HepG2 (cell line): ENCODE results near the gene ADRA2A. TPM values are rescaled to one million over a fixed set of nuclear protein-coding genes. Genes with fewer than 3 reads are reported as not detected.

Experiments used
- ATAC-seq: fragments of 200-7000 bp; cut with Tn5 transposase; 3 replicates; pipeline ENCODE4 v1.9.1; 2020; ENCODE audit warnings: mild to moderate bottlenecking, moderate library complexity
- BruUV-seq: library from RNA; stranded (reverse); fragments of 400-500 nt; replicated peaks from 2 replicates; lab custom pipeline; 2021; lab: Mats Ljungman, UMichigan
- CTCF ChIA-PET: fragments of 300-600 bp; formaldehyde crosslinking; extraction: SDS; loops from one replicate; lab custom pipeline; 2021; ENCODE audit warnings: low total read pairs, inconsistent platforms, low intra/inter-chr PET ratio; lab: Yijun Ruan, JAX
- POLR2A ChIA-PET: fragments of 350-600 bp; sonication (Branson Sonifier 250); formaldehyde crosslinking; loops from one replicate; lab custom pipeline; 2020; ENCODE audit warnings: antibody characterized with exemption, inconsistent platforms; lab: Yijun Ruan, JAX
- DNase-seq: peaks from one replicate; pipeline ENCODE4 v3.0.0-alpha.2; 2015; ENCODE audit warnings: low spot score
- FAIRE-seq: peaks from 3 replicates; lab custom pipeline; 2011; peaks lifted over from hg19 to GRCh38; lab: Jason Lieb, UNC
- H2AFZ ChIP-seq: one replicate; pipeline ENCODE4 v1.6.1; 2011; ENCODE audit warnings: low read length, inconsistent platforms
- H3K27ac ChIP-seq: fragments of 300-600 bp; 3 replicates; pipeline ENCODE4 v1.8.0; 2011; ENCODE audit warnings: mixed run types, mild to moderate bottlenecking, mixed read lengths, low read length, inconsistent platforms; ENCODE audit not compliant: insufficient read depth; ENCODE audit errors: extremely low read length
- H3K27me3 ChIP-seq, 2 experiments: fragments of 200-600 bp in 1 of 2; 2 replicates in 1 of 2; 3 replicates in 1 of 2; pipeline versions ENCODE4 v1.6.0 to v1.8.0; 2011; ENCODE audit warnings: low read length in 2 of 2, mild to moderate bottlenecking in 2 of 2, moderate library complexity in 2 of 2, inconsistent platforms in 1 of 2; ENCODE audit not compliant: insufficient read depth in 2 of 2, control insufficient read depth in 1 of 2
- H3K36me3 ChIP-seq, 2 experiments: fragments of 200-600 bp in 1 of 2; replicated peaks in 1 of 2; 2 replicates in 1 of 2; 3 replicates in 1 of 2; pipeline versions ENCODE4 v1.5.1 to v1.8.0; 2011; ENCODE audit warnings: low read length in 2 of 2, inconsistent platforms in 1 of 2; ENCODE audit not compliant: insufficient read depth in 2 of 2, control insufficient read depth in 1 of 2
- H3K4me1 ChIP-seq: 2 replicates; pipeline ENCODE4 v1.5.1; 2012; ENCODE audit warnings: low read length, inconsistent platforms; ENCODE audit not compliant: insufficient read depth
- H3K4me2 ChIP-seq: 2 replicates; pipeline ENCODE4 v1.6.0; 2011; ENCODE audit warnings: low read depth, low read length, inconsistent platforms
- H3K4me3 ChIP-seq, 3 experiments: fragments of 200-600 bp in 1 of 3; sonication (generic), shearing (Covaris generic) in 1 of 3; replicated peaks in 1 of 3; 2 replicates each; pipeline ENCODE4 v1.5.1; 2011 to 2016; ENCODE audit warnings: low read length in 3 of 3, inconsistent platforms in 2 of 3, low read depth in 2 of 3, mild to moderate bottlenecking in 2 of 3, control low read depth in 1 of 3, mixed read lengths in 1 of 3; ENCODE audit not compliant: insufficient read depth in 1 of 3
- H3K79me2 ChIP-seq: one replicate; pipeline ENCODE4 v1.6.1; 2011; ENCODE audit warnings: low read length, inconsistent platforms; ENCODE audit not compliant: insufficient read depth
- H3K9ac ChIP-seq: 2 replicates; pipeline ENCODE4 v1.6.0; 2011; ENCODE audit warnings: mild to moderate bottlenecking, low read depth, low read length, inconsistent platforms; ENCODE audit not compliant: insufficient read depth
- H3K9me3 ChIP-seq: 2 replicates; pipeline ENCODE4 v1.5.1; 2012; ENCODE audit warnings: mild to moderate bottlenecking, low read length
- H4K20me1 ChIP-seq: 2 replicates; pipeline ENCODE4 v1.6.0; 2011; ENCODE audit warnings: inconsistent platforms, mild to moderate bottlenecking, low read length, moderate library complexity; ENCODE audit not compliant: insufficient read depth
- CERS6 ChIP-seq: sonication (generic); formaldehyde crosslinking; IDR thresholded peaks from 2 replicates; pipeline ENCODE4 v1.5.0; 2020; ENCODE audit warnings: missing genetic modification reagents
- HNF4A ChIP-seq: sonication (generic); formaldehyde crosslinking; IDR thresholded peaks from 2 replicates; pipeline ENCODE4 v1.4.0; 2020; ENCODE audit warnings: missing genetic modification reagents
- IKZF5 ChIP-seq: IDR thresholded peaks from 2 replicates; pipeline ENCODE4 v1.6.1; 2018; ENCODE audit warnings: missing genetic modification reagents, mild to moderate bottlenecking, missing compliant biosample characterization
- KLF15 ChIP-seq: sonication (generic); formaldehyde crosslinking; IDR thresholded peaks from 2 replicates; pipeline ENCODE4 v1.8.1; 2023; ENCODE audit warnings: borderline replicate concordance, mild to moderate bottlenecking, inconsistent platforms, missing genetic modification reagents, mixed read lengths
- WIZ ChIP-seq: sonication (generic); formaldehyde crosslinking; IDR thresholded peaks from 2 replicates; pipeline ENCODE4 v1.5.1; 2020; ENCODE audit warnings: mild to moderate bottlenecking, missing genetic modification reagents
- ZFP36L1 ChIP-seq: sonication (generic); formaldehyde crosslinking; IDR thresholded peaks from 2 replicates; pipeline ENCODE4 v1.8.0; 2022; ENCODE audit warnings: mild to moderate bottlenecking, missing genetic modification reagents, moderate library complexity
- ZNF337 ChIP-seq: sonication (generic); formaldehyde crosslinking; IDR thresholded peaks from 2 replicates; pipeline ENCODE4 v1.5.1; 2020; ENCODE audit warnings: missing genetic modification reagents, low read depth, mild to moderate bottlenecking, borderline replicate concordance
- ZNF556 ChIP-seq: sonication (generic); formaldehyde crosslinking; IDR thresholded peaks from 2 replicates; pipeline ENCODE4 v1.4.0; 2020; ENCODE audit warnings: mild to moderate bottlenecking, missing genetic modification reagents, borderline replicate concordance
- ZNF652 ChIP-seq: IDR thresholded peaks from 2 replicates; pipeline ENCODE4 v1.6.1; 2016; ENCODE audit warnings: low read depth, borderline replicate concordance
- WGBS: methylation state at CpG from one replicate; pipeline ENCODE4 v1.1.6; 2017; ENCODE audit warnings: low lambda C conversion rate; 5-methylcytosine and 5-hydroxymethylcytosine counted together
- in situ Hi-C: cut with HindIII; loops from 2 replicates; pipeline ENCODE4 v1.10.0; 2017; ENCODE audit warnings: low pct_unique_long_range_greater_than_20kb; ENCODE audit not compliant: extremely low pct_ligation_motif_present
- intact Hi-C: fragments of 100-400 bp; cut with micrococcal nuclease; formaldehyde crosslinking; loops from one replicate; pipeline ENCODE4 v1.10.0; 2022; ENCODE audit not compliant: unreplicated experiment
- polyA plus RNA-seq, 8 experiments: library from polyadenylated mRNA; depleted of rRNA in 3 of 8; stranded (reverse) in 7 of 8; unstranded in 1 of 8; fragments of >200 nt; fragmentation: Illumina TruSeq in 4 of 8; extraction: Trizol in 4 of 8; gene quantifications; 2 replicates each; pipeline versions ENCODE4 v1.2.1 to v1.2.3, GENCODE V29; 2011 to 2016; ENCODE audit warnings: low read depth in 4 of 8, missing spikeins in 1 of 8, mixed read lengths in 1 of 8; ENCODE audit not compliant: insufficient read depth in 1 of 8
- total RNA-seq, 5 experiments: library from RNA; depleted of rRNA; stranded (reverse); fragments of >200 nt; fragmentation: Illumina TruSeq; extraction: Trizol; gene quantifications; 2 replicates each; pipeline ENCODE4 v1.2.3, GENCODE V29; 2016; ENCODE audit warnings: low read depth in 1 of 5

ADRA2A gene
- total and polyA plus RNA-seq, 2 of the 13 experiments (the other 11 are each of a cell fraction or from before 2014, with no cell fraction given): 0.01 TPM; not detected in 1

GRCh38 chr10:111101796-111102195, 25.0 kb downstream of the ADRA2A start (continued):
- TF ChIP-seq CERS6 (CRISPR knock-in tag): no peak
- no peak for TF ChIP-seq ZFP36L1
- TF ChIP-seq HNF4A (CRISPR knock-in tag): no peak
- no peak for TF ChIP-seq ZNF337
- TF ChIP-seq ZNF556 (CRISPR knock-in tag): no peak
- TF ChIP-seq WIZ: no peak

GRCh38 chr10:111102359-111102837, 25.6 kb downstream of the ADRA2A start:
- H3K27me3 ChIP-seq: 0 out of 5 replicates have a peak, but pooled peaks cover 0 to 4% of the 10 kb centered on the region in 2 experiments
- H3K4me1 ChIP-seq: no peaks in the 10 kb centered on the region
- no peaks in the 10 kb centered on the region for H3K36me3 ChIP-seq
- no peaks in the 10 kb centered on the region for H4K20me1 ChIP-seq
- no peaks in the 10 kb centered on the region for H3K79me2 ChIP-seq
- H3K9ac ChIP-seq: no peak overlapping the region
- intact Hi-C loops: no loop called here
- BruUV-seq: no TSS peak
- no peak for TF ChIP-seq KLF15 (CRISPR knock-in tag)
- TF ChIP-seq IKZF5 (CRISPR knock-in tag): no peak
- no peak for TF ChIP-seq ZNF652
- H3K4me2 ChIP-seq: no peak overlapping the region
- FAIRE-seq (no peak), DNase-seq (no peak), ATAC-seq (no peak)
- H3K9me3 ChIP-seq: no peaks in the 10 kb centered on the region
- in situ Hi-C loops: no loop called here
- H3K27ac ChIP-seq: no peak overlapping the region
- H3K4me3 ChIP-seq: no peak overlapping the region
- 48% methylated on average over 3 of the region's 4 CpGs for WGBS
- CTCF ChIA-PET: no interaction called here
- no peak overlapping the region for H2AFZ ChIP-seq
- POLR2A ChIA-PET: no interaction called here
